B cell (primary cell): ENCODE measurements around the gene EZH1. TPM values are rescaled to one million over a fixed set of nuclear protein-coding genes. Genes with fewer than 3 reads are reported as not detected.

ENCODE experiments used
- ATAC-seq: fragments of 200-7000 bp; cut with Tn5 transposase; one replicate; pipeline ENCODE4 v1.10.0; 2021; ENCODE audit warnings: low read depth, mild to moderate bottlenecking, moderate number of reproducible peaks, moderate library complexity
- CTCF ChIA-PET: fragments of 350-600 bp; sonication (Branson Sonifier 250); formaldehyde crosslinking; loops from one replicate; lab custom pipeline; 2021; ENCODE audit warnings: antibody characterized with exemption, inconsistent platforms; lab: Charles Lee
- POLR2A ChIA-PET: fragments of 350-600 bp; sonication (Branson Sonifier 250); formaldehyde crosslinking; loops from one replicate; lab custom pipeline; 2021; ENCODE audit warnings: antibody characterized with exemption; lab: Charles Lee
- DNase-seq: peaks from one replicate; pipeline ENCODE4 v3.0.0; 2013
- H2AFZ ChIP-seq: 2 replicates; pipeline ENCODE4 v1.6.1; 2012; ENCODE audit warnings: mild to moderate bottlenecking, low read depth, low read length; ENCODE audit not compliant: insufficient read depth, poor library complexity, severe bottlenecking
- H3K27ac ChIP-seq, 2 donors: 1 replicate in 1 of 2; 2 replicates in 1 of 2; pipeline ENCODE4 v1.5.1; 2012 to 2013; ENCODE audit warnings: low read length in 2 of 2, mild to moderate bottlenecking in 2 of 2, moderate library complexity in 1 of 2
- H3K27me3 ChIP-seq, 4 experiments: fragments of 200-600 bp in 1 of 4; sonication (generic) in 1 of 4; replicated peaks in 1 of 4; 1 replicate in 2 of 4; 2 replicates in 2 of 4; pipeline versions ENCODE4 v1.6.1 to v1.7.0; 2013 to 2016; ENCODE audit warnings: low read length in 3 of 4, mild to moderate bottlenecking in 2 of 4, mixed read lengths in 1 of 4, moderate library complexity in 1 of 4; ENCODE audit not compliant: insufficient read depth in 4 of 4, control insufficient read depth in 3 of 4; ENCODE audit errors: control extremely low read depth in 1 of 4
- H3K36me3 ChIP-seq, 2 experiments: replicated peaks in 1 of 2; 1 replicate in 1 of 2; 2 replicates in 1 of 2; pipeline versions ENCODE4 v1.6.1 to v1.7.1; 2013; ENCODE audit warnings: low read length in 1 of 2; ENCODE audit not compliant: insufficient read depth in 2 of 2, control insufficient read depth in 1 of 2; ENCODE audit errors: control extremely low read depth in 1 of 2, extremely low read depth in 1 of 2
- H3K4me1 ChIP-seq, 2 donors: fragments of 200-600 bp in 1 of 2; sonication (generic) in 1 of 2; 1 replicate in 1 of 2; 2 replicates in 1 of 2; pipeline versions ENCODE4 v1.5.1 to v1.6.1; 2013 to 2017; ENCODE audit warnings: low read length in 2 of 2; ENCODE audit not compliant: control insufficient read depth in 2 of 2, insufficient read depth in 2 of 2
- H3K4me2 ChIP-seq: replicated peaks from 2 replicates; pipeline ENCODE3; 2012; ENCODE audit warnings: mild to moderate bottlenecking, low read depth, low read length; ENCODE audit not compliant: poor library complexity, severe bottlenecking
- H3K4me3 ChIP-seq, 5 experiments: fragments of 200-600 bp in 1 of 5; sonication (generic) in 1 of 5; 1 replicate in 3 of 5; 2 replicates in 2 of 5; pipeline versions ENCODE4 v1.5.1 to v1.7.0; 2011 to 2016; ENCODE audit warnings: low read length in 4 of 5, mild to moderate bottlenecking in 4 of 5, low read depth in 2 of 5, control low read depth in 1 of 5, moderate library complexity in 1 of 5; ENCODE audit not compliant: insufficient read depth in 1 of 5; ENCODE audit errors: control extremely low read depth in 1 of 5, extremely low read depth in 1 of 5
- H3K79me2 ChIP-seq: fragments of 200-600 bp; sonication (generic); one replicate; pipeline ENCODE4 v1.6.0; 2016; ENCODE audit warnings: low read length; ENCODE audit not compliant: control insufficient read depth, insufficient read depth
- H3K9ac ChIP-seq: fragments of 200-600 bp; sonication (generic); 2 replicates; pipeline ENCODE4 v1.6.1; 2017; ENCODE audit warnings: mild to moderate bottlenecking, low read length, moderate library complexity
- H3K9me3 ChIP-seq, 3 donors: one replicate each; pipeline versions ENCODE4 v1.6.1 to v1.7.1; 2013; ENCODE audit warnings: low read length in 2 of 3; ENCODE audit not compliant: control insufficient read depth in 2 of 3, insufficient read depth in 1 of 3; ENCODE audit errors: control extremely low read depth in 1 of 3
- H4K20me1 ChIP-seq: 2 replicates; pipeline ENCODE4 v1.6.0; 2012; ENCODE audit warnings: mild to moderate bottlenecking, low read length; ENCODE audit not compliant: insufficient read depth, control insufficient read depth, poor library complexity, severe bottlenecking
- H3K27ac Mint-ChIP-seq: one replicate; pipeline ENCODE4 v1.8.0; 2021; ENCODE audit warnings: mixed read lengths
- H3K27me3 Mint-ChIP-seq: one replicate; pipeline ENCODE4 v1.8.0; 2021; ENCODE audit warnings: mixed read lengths
- H3K4me1 Mint-ChIP-seq: one replicate; pipeline ENCODE4 v1.8.0; 2021; ENCODE audit warnings: mixed read lengths
- H3K4me3 Mint-ChIP-seq: one replicate; pipeline ENCODE4 v1.8.0; 2021; ENCODE audit warnings: mixed read lengths
- H3K9me3 Mint-ChIP-seq: one replicate; pipeline ENCODE4 v1.8.0; 2022; ENCODE audit warnings: mixed read lengths; ENCODE audit not compliant: insufficient read depth
- EZH2 ChIP-seq: IDR thresholded peaks from 2 replicates; pipeline ENCODE4 v1.6.1; 2012; ENCODE audit warnings: borderline replicate concordance, low read depth, mild to moderate bottlenecking, moderate library complexity, low read length; ENCODE audit not compliant: insufficient read depth, poor library complexity, severe bottlenecking
- WGBS: methylation state at CpG from one replicate; pipeline ENCODE4 v1.1.5; 2013; ENCODE audit warnings: missing lambda C conversion rate; ENCODE audit not compliant: insufficient coverage; 5-methylcytosine and 5-hydroxymethylcytosine counted together
- intact Hi-C: fragments of 100-400 bp; cut with micrococcal nuclease; formaldehyde crosslinking; loops from one replicate; pipeline ENCODE4 v1.10.0; 2022
- polyA plus RNA-seq: library from polyadenylated mRNA; depleted of rRNA; stranded (reverse); fragments of >200 nt; gene quantifications from 2 replicates; pipeline ENCODE4 v1.2.3, GENCODE V29; 2012
- total RNA-seq, 2 donors: library from RNA; stranded (reverse); fragments of 120-200 nt in 1 of 2; gene quantifications; 1 replicate in 1 of 2; 2 replicates in 1 of 2; pipeline versions ENCODE4 v1.2.3 to v1.2.4, GENCODE V29; 2013 to 2022
- TF ChIP-seq, protein P1 (sequence below): fragments of 200-600 bp; IDR thresholded peaks from one replicate; pipeline ENCODE4 v1.8.0; 2022; ENCODE audit warnings: antibody characterized with exemption, mild to moderate bottlenecking

The EZH1 gene
- total and polyA plus RNA-seq, 2 donors (not counting 1 experiment from before 2014, with no cell fraction given): 115 to 169 TPM

DNA sequence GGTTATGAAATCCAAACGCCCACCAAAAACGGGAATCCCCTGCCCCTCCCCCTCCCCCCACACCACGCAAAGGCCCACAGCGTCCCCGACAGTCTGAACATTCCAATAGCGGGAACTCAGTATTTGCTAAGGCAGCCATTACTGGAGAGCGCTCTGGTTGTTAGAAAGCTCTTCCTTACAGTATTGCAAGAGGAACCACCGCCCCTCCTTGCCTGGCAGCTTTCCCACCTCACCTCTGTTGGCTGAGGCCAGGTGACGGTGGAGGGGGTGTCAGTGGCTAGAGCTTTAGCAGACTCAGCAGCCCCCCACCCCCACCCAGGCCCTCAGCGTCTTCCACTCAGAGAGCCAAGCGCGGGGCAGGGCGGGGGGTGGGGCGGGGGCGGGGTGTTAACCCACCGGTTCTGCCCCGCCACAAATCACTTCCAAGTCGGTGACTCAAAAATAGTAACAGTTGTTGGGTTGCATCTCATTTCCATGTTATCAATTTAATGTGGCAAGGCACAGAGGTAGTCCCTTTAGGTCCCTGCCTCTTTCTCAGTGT is 65.8 kb downstream of the EZH1 start:
- POLR2A ChIA-PET: interaction anchor here (0.5 to 4.5 kb wide), 8 partner anchors 9 to 392 kb away, joined by 3 to 19 read pairs (median 5); partner anchors contain the start of genes NAGLU, PSMC3IP, RETREG3 and TUBG1

More for the DNA sequence above, 65.8 kb downstream of the EZH1 start:
- no peak for ATAC-seq
- Histone ChIP-seq H3K4me3 (peak overlapping the region in 4 of 5 experiments; percentile 45 to 75 (median 59)), H4K20me1 (peaks cover 31% of the 10 kb centered on the region), H3K9me3 (peaks cover 0 to 26% (median 0%) of the 10 kb centered on the region in 3 donors), H3K4me1 (peaks cover 80 to 89% of the 10 kb centered on the region in 2 donors), H3K27me3 (peaks cover 0 to 56% (median 25%) of the 10 kb centered on the region in 4 experiments), H3K79me2 (no peaks in the 10 kb centered on the region), H3K36me3 (no peaks in the 10 kb centered on the region), H3K9ac (peak overlapping the region; percentile 51), H2AFZ (peak overlapping the region; percentile 82), H3K4me2 (peak overlapping the region; percentile 99), H3K27ac (peak overlapping the region in 1 of 2 donors; percentile 48)
- Mint-ChIP-seq H3K27ac (peak overlapping the region; percentile 93), H3K9me3 (no peaks in the 10 kb centered on the region), H3K4me1 (peaks cover 74% of the 10 kb centered on the region), H3K4me3 (peak overlapping the region; percentile 92), H3K27me3 (peaks cover 14% of the 10 kb centered on the region)
- no peak for TF ChIP-seq EZH2
- TF ChIP-seq, protein P1, sequence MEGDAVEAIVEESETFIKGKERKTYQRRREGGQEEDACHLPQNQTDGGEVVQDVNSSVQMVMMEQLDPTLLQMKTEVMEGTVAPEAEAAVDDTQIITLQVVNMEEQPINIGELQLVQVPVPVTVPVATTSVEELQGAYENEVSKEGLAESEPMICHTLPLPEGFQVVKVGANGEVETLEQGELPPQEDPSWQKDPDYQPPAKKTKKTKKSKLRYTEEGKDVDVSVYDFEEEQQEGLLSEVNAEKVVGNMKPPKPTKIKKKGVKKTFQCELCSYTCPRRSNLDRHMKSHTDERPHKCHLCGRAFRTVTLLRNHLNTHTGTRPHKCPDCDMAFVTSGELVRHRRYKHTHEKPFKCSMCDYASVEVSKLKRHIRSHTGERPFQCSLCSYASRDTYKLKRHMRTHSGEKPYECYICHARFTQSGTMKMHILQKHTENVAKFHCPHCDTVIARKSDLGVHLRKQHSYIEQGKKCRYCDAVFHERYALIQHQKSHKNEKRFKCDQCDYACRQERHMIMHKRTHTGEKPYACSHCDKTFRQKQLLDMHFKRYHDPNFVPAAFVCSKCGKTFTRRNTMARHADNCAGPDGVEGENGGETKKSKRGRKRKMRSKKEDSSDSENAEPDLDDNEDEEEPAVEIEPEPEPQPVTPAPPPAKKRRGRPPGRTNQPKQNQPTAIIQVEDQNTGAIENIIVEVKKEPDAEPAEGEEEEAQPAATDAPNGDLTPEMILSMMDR: no peak
- DNase-seq: peak; percentile 56
- no CpG with 5 or more reads among the region's 18 CpGs for WGBS
- intact Hi-C loops: loop anchor here (1.0 to 10.0 kb wide), 10 partner anchors 9 to 484 kb away; partner anchors contain the start of genes ATP6V0A1, EZH1, GHDC and MLX
- CTCF ChIA-PET: interaction anchor here (0.7 to 4.9 kb wide), 13 partner anchors 8 to 145 kb away, joined by 3 to 72 read pairs (median 4); partner anchors contain the start of genes BECN1, MLX, PSMC3IP and RETREG3
